Right ventricle myocardium inferior (tissue), 1 donor: ENCODE results near the gene NHLRC1. TPM values are rescaled to one million over a fixed set of nuclear protein-coding genes. Genes with fewer than 3 reads are reported as not detected.
"Not testable (repeated sequence)": the region's sequence is repeated elsewhere in the genome, so short reads cannot be mapped to it uniquely, and the experiment has no call there.

Source experiments
- ATAC-seq: fragments of 200-7000 bp; cut with Tn5 transposase; one replicate; pipeline ENCODE4 v1.9.1; 2020; ENCODE audit warnings: mild to moderate bottlenecking, moderate library complexity
- DNase-seq: peaks from one replicate; pipeline ENCODE4 v3.0.0; 2021; ENCODE audit errors: missing footprints
- intact Hi-C: fragments of 100-400 bp; cut with DNase I; formaldehyde crosslinking; loops from one replicate; pipeline ENCODE4 v1.11.0; 2022
- long read RNA-seq: library from polyadenylated mRNA; unstranded; transcript quantifications from one replicate; pipeline ENCODE4 v2.0.0, GENCODE V29; 2021
- total RNA-seq: library from RNA; stranded (reverse); fragmentation: NEBNext Ultra II Directional; extraction: Animal tissue kit (Norgen Biotek cat#: 25700); gene quantifications from one replicate; pipeline ENCODE4 v1.2.1, GENCODE V29; 2021
- donor health status: DM: no; HTN: yes; CAD: no; lungs with severe emphysema.

The NHLRC1 gene
- total RNA-seq, result 1.2 TPM
- long read RNA-seq, partial matches to known transcripts, result 0 of 1 reads
- long read RNA-seq, other reads (novel, unspliced or antisense), result 0 of 1 reads

DNA sequence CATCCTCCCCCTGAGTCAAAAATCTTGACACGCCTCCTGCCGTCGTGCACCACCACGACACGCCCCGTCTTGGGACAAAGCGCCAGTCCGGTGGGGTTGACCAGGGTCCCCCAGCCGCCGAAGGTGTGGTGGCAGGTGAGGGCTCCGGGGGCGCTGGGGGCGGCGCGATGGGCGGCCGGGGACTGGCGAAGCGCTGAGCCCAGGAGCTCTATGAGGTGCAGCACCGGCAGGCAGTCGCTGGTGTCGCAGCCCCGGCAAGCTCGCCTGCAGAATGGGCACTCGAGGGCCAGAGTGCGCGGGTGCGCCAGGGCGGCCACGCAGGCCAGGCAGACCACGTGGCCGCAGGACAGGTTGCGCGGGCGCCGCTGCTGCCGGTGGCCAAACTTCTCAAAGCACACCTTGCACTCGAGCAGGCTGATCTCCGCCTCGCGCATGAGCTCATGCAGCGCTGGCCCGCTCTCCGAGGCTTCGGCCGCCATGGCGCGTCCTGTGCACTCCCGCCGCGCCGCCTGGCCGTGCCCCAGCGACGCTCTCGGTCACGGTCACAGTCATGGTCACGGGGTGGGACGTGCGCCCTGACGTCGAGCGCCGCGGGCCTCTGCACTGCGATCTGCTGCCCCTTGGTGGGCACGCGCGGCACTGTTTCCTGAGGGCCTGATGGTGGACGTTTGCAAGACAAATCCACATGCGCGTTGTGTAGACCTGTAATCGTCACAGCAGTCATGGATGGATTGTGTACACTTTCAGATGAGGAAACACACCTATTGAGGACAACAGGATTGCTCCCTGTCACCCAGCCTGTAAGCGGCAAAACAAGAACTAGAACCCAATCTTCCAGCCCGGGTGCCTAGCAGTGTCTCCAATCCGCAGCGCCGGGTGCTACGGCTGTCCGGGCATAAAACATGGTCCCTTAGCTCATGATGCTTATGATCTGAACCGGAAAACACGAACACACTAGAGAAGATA is at the start of gene NHLRC1:
Gene NHLRC1, minus strand, starts transcription at position 550 of the 966 bp plus-strand sequence. Its CDS starts 71 bp downstream, at position 479.
- ATAC-seq, result peak; percentile 99
- intact Hi-C loops, result loop anchor here (2.0 to 10.0 kb wide), 5 partner anchors 136 to 965 kb away; partner anchors contain the start of gene KIF13A
- DNase-seq, result peak; percentile 92

DNA sequence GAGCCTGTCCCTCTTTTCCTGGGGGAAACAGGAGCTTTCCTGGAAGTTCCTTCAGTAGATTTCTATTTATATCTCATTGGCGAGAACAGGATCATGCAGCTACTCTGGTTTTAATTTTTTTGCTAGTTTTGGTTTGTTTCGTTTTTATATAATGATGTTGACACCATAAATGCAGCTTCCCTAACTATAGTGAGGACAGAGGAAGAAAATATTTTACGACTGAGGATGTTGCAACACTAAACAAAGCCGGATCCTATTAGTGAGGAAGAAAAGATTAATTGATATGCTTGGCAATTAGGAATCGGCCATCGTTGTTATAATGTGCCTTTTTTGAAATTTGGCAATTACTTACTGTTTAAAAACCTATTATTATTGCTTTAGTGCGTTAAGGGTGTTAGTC is 49.4 kb upstream of the NHLRC1 start:
- ATAC-seq (no peak), DNase-seq (no peak)
- intact Hi-C loops, result no loop called here

DNA sequence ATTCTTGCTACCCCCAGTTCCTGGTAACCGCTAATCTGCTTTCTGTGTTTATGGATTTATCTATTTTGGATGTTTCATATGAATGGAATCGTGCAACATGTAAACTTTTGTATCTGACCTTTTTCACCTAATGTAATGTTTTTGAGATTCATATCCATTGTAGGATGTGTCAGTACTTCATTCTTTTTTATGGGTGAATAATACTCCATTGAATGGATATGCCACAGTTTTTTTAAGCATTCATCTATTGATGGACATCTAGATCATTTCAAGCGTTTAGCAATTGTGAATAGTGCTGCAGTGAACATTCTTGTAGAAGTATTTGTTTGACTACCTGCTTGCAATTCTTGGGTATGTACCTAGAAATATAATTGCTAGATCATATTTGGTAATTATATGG is 45.8 kb upstream of the NHLRC1 start:
- DNase-seq, result no peak
- intact Hi-C loops, result no loop called here

DNA sequence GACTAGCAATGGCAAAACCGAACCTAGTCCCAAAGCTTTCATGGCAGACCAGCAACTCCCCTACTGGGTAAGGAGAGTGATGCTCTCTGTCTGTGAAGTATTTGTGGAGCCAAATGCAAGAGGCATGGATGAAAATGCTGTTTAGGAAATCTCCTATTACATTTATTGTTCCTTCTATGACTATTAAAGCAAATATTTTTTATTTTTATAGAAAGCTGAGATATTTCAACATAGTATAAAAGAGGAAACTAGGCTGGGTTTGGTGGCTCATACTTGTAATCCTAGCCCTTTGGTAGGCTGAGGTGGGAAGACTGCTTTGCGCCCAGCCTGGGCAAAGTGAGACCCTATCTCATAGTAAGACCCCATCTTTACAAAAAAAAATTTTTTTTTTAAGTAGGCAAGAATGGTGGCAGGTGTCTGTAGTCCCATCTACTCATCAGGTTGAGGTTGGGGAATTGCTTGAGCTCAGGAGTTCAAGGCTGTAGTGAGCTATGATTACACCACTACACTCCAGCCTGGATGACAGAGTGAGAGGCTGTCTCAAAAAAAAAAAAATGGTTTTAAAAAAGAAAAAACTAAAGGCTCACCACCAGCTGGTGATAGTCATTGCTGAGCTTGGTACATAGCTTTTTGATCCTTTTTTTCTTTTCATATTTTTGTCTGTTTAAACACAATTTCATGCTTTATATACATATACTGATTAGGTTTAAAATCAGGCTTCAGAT is 44.0 kb upstream of the NHLRC1 start:
- intact Hi-C loops, result no loop called here
- ATAC-seq (no peak), DNase-seq (no peak)

More for the DNA sequence above, 45.8 kb upstream of the NHLRC1 start:
- no peak for ATAC-seq

DNA sequence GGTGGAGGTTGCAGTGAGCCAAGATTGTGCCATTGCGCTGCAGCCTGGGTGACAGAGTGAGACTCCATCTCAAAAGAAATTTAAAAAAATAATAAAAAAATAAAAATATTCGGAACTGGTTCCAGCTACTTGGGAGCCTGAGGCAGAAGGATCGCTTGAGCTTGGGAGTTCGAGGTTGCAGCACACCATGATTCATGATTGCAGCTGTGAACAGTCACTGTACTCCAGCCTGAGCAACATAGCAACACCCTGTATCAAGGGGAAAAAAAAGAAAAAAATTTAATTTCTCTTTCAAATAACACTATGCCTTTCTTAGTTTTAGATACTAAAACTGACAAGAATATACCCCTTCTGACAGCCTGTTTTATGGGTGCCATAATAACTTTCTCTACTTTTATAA is 43.3 kb upstream of the NHLRC1 start:
- DNase-seq (no peak), ATAC-seq (no peak)
- intact Hi-C loops, result no loop called here

DNA sequence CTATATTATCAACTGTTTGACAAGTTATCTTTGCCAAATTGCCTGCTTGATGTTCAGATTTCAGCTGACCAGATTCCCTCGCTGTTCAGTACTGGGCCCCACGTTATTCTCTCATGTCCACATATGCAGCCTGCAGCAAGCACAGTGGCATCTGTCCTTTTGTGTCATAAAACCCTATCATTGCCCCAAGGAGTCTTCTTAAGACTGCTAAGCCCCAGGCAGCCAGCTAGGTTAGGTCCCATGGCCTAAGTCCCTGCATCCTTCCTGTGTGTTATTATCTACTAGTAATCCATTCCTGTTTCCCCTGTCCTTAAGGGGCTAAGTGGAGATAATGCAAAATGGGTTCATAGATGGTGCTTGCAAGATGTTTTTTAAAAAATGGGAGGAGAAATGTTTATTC is 39.9 kb upstream of the NHLRC1 start:
- ATAC-seq, result no peak
- intact Hi-C loops, result no loop called here

DNA sequence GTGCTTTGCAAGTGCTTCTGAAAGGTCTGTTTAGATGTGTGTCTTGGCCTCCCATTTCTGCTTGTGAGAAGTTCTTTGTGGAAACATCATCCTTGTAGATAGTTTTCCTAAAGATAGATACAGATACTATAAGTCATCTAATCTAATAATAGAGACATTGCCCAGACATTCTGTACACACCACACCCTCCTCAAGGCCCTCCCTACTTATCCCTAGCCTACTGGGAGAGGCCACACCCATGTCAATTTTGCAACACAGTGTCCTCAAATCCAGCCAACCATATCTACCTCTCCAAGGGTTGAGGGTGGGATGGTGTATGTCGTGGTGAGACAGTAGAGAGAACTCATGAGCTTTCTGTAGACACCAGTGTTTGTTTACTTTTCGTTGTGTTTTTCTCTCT is 39.0 kb upstream of the NHLRC1 start:
- DNase-seq, result no peak
- intact Hi-C loops, result no loop called here
- no peak for ATAC-seq

More for the DNA sequence above, 39.9 kb upstream of the NHLRC1 start:
- DNase-seq, result no peak

DNA sequence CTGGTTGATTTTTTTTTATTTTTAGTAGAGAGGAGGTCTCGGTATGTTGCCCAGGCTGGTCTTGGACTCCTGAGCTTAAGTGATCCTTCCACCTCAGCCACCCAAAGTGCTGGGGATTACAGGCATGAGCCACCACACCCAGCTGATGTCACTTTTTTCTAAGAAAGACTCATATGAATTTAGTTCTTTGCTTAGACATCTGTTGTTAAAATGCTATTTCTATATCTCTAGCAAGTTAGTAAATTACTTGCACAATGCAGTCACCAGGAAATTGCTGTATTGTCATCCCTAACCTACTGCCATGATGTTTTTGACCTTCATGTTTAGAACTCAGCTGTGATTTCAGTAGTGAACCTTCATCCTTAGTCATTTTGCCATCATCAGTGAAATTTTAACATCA is 38.4 kb upstream of the NHLRC1 start:
- intact Hi-C loops, result no loop called here
- DNase-seq (no peak), ATAC-seq (no peak)

DNA sequence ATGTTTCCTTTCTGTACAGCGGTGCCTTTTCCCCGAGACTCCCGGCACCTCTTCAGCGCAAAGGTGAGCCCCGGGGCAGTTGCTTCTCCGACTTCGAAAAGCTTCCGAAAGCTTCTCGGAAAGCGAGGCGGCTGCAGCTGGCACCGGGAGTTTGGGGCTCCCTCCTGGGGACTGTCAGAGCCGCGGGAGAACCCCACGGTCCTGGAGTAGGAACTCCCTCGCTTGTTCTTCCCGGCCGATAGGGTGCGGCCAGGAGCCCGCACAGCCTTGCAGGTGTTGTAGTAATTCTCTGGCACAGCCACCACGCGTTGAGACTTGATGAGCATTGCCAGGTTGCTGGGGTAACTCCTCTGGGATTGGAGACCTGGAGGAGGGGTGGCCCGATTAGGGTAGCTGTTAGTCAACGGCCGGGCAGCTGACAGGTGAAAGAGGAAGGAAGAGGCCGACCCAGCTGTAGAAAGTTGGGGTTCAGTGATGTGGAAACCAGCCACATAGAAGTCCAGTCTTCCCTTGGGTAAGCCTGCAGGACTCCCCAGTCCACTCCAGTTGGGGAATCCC is 33.5 kb upstream of the NHLRC1 start:
- ATAC-seq (peak; percentile 19), DNase-seq (peak; percentile 79)
- intact Hi-C loops, result loop anchor here (5.0 kb wide), 2 partner anchors 106 to 146 kb away; partner anchors contain the start of gene DEK

DNA sequence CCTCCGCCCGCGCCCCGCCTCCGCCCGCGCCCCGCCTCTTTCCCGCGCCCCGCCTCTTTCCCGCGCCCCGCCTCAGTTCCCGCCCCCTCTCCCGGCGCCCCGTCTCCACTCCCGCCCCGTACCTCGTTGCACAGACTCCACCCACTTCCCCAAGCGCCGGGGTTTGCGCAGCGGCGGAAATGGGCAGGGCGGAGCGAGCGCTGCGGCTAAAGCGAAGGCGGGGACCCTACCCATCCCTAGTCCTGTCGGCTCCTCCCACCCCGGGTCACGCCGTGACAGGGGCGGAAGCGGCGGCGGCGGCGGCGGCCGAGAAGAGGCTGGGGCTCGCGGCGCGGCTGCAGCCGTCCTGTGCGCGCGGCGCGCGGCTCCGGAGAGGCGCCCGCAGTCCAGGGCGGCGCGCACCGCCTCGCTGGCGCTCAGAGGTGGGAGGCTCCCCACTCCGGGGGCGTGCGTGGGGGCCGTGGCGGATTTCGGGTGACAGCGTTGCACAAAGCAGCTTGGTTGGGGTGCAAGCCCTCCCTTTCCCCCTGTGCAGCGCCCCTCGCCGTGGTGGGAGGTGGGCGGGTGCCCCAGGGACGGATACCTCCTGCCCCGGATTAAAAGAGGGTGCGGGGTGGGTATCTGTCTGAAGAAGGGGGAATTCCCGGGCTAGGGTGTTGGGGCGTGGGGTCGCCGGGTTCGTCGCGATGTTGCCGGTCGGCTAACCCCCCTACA is 32.8 kb upstream of the NHLRC1 start, which contains the start of gene KDM1B:
Gene KDM1B, plus strand, starts transcription at position 273 of the 714 bp plus-strand sequence. CDS start 4,474 bp downstream, outside the sequence.
- ATAC-seq, result peak; percentile 99
- peak; percentile 99 for DNase-seq
- intact Hi-C loops, result loop anchor here (5.0 kb wide), 2 partner anchors 107 to 147 kb away; partner anchors contain the start of gene DEK

DNA sequence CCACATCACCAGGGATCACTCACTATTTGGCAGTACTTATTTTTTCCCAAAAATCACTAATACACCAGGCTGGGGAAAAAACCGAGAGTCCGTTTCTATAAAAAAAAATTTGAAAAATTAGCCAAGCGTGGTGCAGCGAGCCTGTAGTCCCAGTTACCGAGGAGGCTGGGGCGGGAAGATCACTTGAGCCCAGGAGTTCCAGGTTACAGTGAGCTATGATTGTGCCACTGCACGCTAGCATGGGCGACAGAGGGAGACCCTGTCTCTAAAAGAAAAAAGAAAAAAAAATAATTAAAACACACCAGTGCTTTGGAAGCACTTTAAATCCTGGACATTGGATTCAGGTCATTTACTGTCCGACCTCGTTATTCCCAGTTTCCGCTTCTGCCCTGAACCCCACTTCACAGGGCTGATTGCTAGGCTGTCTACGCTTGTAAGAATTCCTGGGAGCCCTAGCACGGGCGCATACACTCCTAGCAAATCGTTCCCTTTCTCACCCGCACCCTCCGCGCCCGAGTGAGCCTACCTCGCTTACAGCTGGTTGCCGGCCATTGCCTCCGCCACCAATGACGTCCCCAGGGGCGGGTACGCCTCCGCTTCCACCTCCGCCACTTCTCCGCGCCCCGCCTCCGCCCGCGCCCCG is 32.2 kb upstream of the NHLRC1 start, which contains the start of gene TPMT:
Gene TPMT, minus strand, starts transcription at position 571 of the 643 bp plus-strand sequence. CDS start 5,950 bp downstream, outside the sequence.
- intact Hi-C loops, result loop anchor here (5.0 kb wide), 2 partner anchors 108 to 148 kb away; partner anchors contain the start of gene DEK
- DNase-seq, result no peak

DNA sequence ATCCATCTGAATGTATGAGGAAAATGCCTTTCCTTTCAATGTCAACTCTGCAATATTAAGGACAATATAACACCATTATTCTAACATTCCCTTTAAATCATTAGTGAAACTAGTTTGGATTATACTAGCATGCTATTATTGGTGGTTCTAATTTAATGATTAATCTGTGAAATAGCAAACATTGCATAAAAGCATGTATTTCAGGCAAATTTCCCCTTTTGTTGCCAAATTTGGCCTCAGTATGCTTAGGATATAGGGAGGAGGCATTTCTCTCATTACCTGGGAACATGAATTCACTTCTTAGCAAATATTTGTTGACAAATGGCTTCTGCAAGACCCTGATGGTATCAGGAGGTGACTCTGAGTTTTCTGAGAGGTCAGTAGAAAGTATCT is 30.8 kb upstream of the NHLRC1 start:
- ATAC-seq (no peak), DNase-seq (no peak)
- intact Hi-C loops, result no loop called here

More for the DNA sequence above, 32.2 kb upstream of the NHLRC1 start, which contains the start of gene TPMT:
- ATAC-seq, result peak; percentile 12

DNA sequence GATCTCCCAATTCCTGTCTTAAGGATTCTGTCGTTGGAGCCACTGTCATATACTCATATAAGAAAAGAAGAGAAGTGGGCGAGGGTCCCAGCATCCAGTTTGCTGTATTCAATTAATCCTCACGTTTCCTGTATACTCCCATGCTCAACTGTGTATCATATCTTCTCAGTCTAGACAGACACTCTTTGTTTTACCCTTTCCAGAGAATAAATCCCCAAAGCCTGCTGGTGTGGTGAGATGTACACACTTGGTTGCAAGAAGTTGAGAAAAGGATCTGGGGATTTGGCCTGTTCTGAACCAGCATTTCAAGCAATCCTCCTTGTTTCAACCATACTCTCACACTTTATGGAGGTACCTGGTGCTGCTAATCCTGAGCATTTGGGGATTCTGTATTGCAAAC is 29.3 kb upstream of the NHLRC1 start:
- DNase-seq (no peak), ATAC-seq (no peak)
- intact Hi-C loops, result no loop called here

DNA sequence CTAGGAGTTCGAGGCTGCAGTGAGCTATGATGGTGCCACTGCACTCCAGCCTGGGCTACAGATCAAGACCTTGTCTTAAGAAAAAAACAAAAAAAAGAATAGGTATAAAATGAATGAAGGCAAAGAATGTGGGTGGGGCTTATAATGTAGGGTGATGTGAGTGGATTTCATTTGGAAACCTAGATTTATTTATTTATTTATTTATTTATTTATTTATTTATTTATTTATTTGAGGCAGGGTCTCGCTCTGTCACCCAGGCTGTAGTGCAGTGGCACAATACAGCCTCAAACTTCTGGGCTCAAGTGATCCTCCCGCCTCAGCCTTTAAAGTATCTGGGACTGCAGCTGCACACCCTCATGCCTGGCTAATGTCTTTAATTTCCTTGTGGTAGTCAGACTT is 28.9 kb upstream of the NHLRC1 start:
- intact Hi-C loops, DNase-seq, ATAC-seq: not testable (repeated sequence)

DNA sequence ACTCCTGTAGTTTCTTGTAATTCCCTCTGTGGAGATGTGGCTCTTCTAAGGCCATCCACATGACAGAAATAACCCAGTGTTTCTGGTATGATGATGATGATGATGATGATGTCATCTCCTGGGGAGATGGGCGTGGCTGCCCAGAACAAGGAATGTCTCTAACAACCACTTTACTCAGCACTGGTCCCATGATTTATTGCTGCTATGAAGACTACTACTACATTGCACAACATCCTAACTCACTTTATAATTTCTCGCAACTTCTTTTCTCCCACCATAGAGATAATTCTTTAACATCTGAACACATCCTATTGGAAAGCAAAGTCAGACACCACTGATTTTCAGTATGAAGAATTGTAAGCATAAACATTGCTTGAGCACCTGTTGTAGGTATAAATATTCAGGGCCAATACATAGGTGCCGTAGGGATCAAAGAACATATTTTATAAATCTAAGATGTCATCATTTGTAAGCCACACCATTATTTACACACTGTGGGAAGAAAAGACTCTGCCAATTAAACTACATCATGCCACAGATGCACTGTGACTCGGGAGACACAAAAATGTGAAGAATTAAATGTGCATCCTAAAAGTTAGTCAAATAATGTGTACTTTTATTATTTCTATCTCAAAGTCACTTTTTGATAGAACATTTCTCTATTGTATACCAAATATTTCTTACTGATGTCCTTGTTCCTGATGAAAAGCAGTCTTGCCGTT is 26.0 kb upstream of the NHLRC1 start:
- ATAC-seq, result no peak
- no peak for DNase-seq
- intact Hi-C loops, result no loop called here

DNA sequence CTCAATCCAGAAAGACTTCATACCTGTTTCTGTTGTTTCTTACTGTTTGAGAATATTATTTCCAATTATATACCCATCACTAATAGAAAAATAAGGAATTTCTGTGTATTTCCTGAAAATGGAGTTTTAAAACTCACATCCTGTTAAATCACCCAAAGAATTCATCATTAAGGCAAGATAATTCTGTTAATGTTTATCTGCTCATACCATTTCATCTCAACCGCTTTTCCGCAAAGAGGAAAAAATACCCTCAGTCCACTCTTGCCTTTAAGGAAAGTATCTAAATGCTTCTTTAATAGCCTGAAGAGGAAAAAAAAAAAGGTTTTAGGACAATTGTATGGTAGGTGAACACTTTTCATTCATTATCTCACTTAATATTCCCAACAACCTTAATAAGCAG is 25.1 kb upstream of the NHLRC1 start:
- intact Hi-C loops, result no loop called here
- ATAC-seq, result no peak
- DNase-seq, result no peak

DNA sequence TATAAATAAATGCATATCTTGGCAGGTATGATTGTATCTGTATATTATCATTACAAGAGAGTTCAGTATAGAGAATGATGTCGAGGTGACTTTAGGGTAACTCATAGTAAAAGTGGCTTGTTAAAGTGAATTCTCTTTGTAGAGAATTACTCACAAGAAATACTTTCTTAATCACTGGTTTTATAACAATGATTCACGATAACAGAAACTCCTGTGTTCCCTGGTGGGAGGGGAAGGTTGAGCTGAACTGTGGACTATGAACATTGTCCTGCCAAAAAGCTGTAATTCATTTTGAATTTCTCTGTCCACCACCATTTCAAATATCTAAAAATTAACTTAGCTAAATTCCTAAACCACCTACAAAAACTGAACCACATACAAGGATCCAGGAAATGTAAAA is 24.7 kb upstream of the NHLRC1 start:
- intact Hi-C loops, result no loop called here
- no peak for DNase-seq

More for the DNA sequence above, 24.7 kb upstream of the NHLRC1 start:
- ATAC-seq, result no peak
